GM23248 (cell line): Measurements from ENCODE around the gene ITGB7. TPM values are rescaled to one million over a fixed set of nuclear protein-coding genes. Genes with fewer than 3 reads are reported as not detected.

ENCODE experiments used
- DNase-seq: peaks from one replicate; pipeline ENCODE4 v3.0.0-alpha.2; 2015
- H2AFZ ChIP-seq: fragments of 200-600 bp; sonication (generic); 2 replicates; pipeline ENCODE4 v1.6.1; 2016; ENCODE audit warnings: antibody characterized with exemption
- H3F3A ChIP-seq: fragments of 200-600 bp; sonication (generic); 2 replicates; pipeline ENCODE4 v1.6.1; 2016; ENCODE audit warnings: mild to moderate bottlenecking, antibody characterized with exemption, mixed run types; ENCODE audit not compliant: insufficient read depth
- H3K27ac ChIP-seq: fragments of 200-600 bp; sonication (generic); 2 replicates; pipeline ENCODE4 v1.5.1; 2016; ENCODE audit warnings: mild to moderate bottlenecking
- H3K27me3 ChIP-seq: fragments of 200-600 bp; sonication (generic); replicated peaks from 2 replicates; pipeline ENCODE4 v1.6.1; 2016; ENCODE audit warnings: mild to moderate bottlenecking; ENCODE audit not compliant: insufficient read depth
- H3K36me3 ChIP-seq: fragments of 200-600 bp; sonication (generic); 2 replicates; pipeline ENCODE4 v1.6.1; 2016; ENCODE audit warnings: low read depth, mild to moderate bottlenecking
- H3K4me1 ChIP-seq: fragments of 200-600 bp; sonication (generic); 2 replicates; pipeline ENCODE4 v1.6.1; 2016; ENCODE audit warnings: mild to moderate bottlenecking; ENCODE audit not compliant: insufficient read depth
- H3K4me2 ChIP-seq: fragments of 200-600 bp; sonication (generic); one replicate; pipeline ENCODE4 v1.6.1; 2016; ENCODE audit warnings: mild to moderate bottlenecking; ENCODE audit not compliant: unreplicated experiment
- H3K4me3 ChIP-seq: fragments of 200-600 bp; sonication (generic); 2 replicates; pipeline ENCODE4 v1.5.1; 2016; ENCODE audit warnings: mild to moderate bottlenecking
- H3K79me2 ChIP-seq: fragments of 200-600 bp; sonication (generic); 2 replicates; pipeline ENCODE4 v1.6.1; 2016; ENCODE audit warnings: mild to moderate bottlenecking; ENCODE audit not compliant: insufficient read depth
- H3K9ac ChIP-seq: fragments of 200-600 bp; sonication (generic); 2 replicates; pipeline ENCODE4 v1.6.1; 2016; ENCODE audit warnings: mild to moderate bottlenecking
- H3K9me2 ChIP-seq: fragments of 200-600 bp; sonication (generic); 2 replicates; pipeline ENCODE4 v1.6.1; 2016; ENCODE audit warnings: mixed run types, mild to moderate bottlenecking, moderate library complexity; ENCODE audit not compliant: insufficient read depth
- H3K9me3 ChIP-seq: fragments of 200-600 bp; sonication (generic); one replicate; pipeline ENCODE4 v1.6.1; 2017; ENCODE audit warnings: low read depth
- H4K20me1 ChIP-seq: fragments of 200-600 bp; sonication (generic); 2 replicates; pipeline ENCODE4 v1.6.0; 2016; ENCODE audit not compliant: insufficient read depth
- EZH2 ChIP-seq: fragments of 200-600 bp; sonication (generic); IDR thresholded peaks from 2 replicates; pipeline ENCODE4 v1.6.1; 2018; ENCODE audit warnings: antibody characterized with exemption, mild to moderate bottlenecking; ENCODE audit not compliant: insufficient read depth, poor library complexity, severe bottlenecking
- EZH2phosphoT487 ChIP-seq: fragments of 200-600 bp; sonication (generic); IDR thresholded peaks from 2 replicates; pipeline ENCODE4 v1.6.1; 2018; ENCODE audit warnings: antibody characterized with exemption, moderate library complexity, mild to moderate bottlenecking, low read depth; ENCODE audit not compliant: insufficient read depth
- WGBS, 2 experiments: methylation state at CpG; one replicate each; pipeline ENCODE4 v1.1.6; 2015 to 2017; ENCODE audit warnings: low lambda C conversion rate in 2 of 2, low coverage in 1 of 2; ENCODE audit errors: missing lambda C conversion rate in 2 of 2; 5-methylcytosine and 5-hydroxymethylcytosine counted together
- in situ Hi-C: fragments of 300-500 bp; cut with MboI; formaldehyde crosslinking; loops from 2 replicates; pipeline ENCODE4 v1.15.0; 2020
- polyA plus RNA-seq: library from polyadenylated mRNA; unstranded; fragments of >200 nt; fragmentation: Nextera tagmentation; extraction: Ambion mirVana; gene quantifications from 2 replicates; pipeline ENCODE4 v1.2.1, GENCODE V29; 2016
- total RNA-seq: library from RNA; depleted of rRNA; stranded (reverse); fragments of >200 nt; shearing (Covaris generic); gene quantifications from 2 replicates; pipeline ENCODE4 v1.2.3, GENCODE V29; 2014

Gene ITGB7
- total and polyA plus RNA-seq, 2 experiments from 2014 or later, result 1.2 to 1.4 TPM

- Histone ChIP-seq H3K4me2 (no peak overlapping the region), H3K9ac (no peak overlapping the region), H3K9me2 (no peaks in the 10 kb centered on the region), H3K9me3 (no peaks in the 10 kb centered on the region), H3K27ac (no peak overlapping the region), H3K27me3 (no peaks in the 10 kb centered on the region; the same call in 1 of the 2 replicates), H3K36me3 (no peaks in the 10 kb centered on the region), H3K4me1 (no peaks in the 10 kb centered on the region), H3K4me3 (no peak overlapping the region), H2AFZ (no peak overlapping the region), H4K20me1 (no peaks in the 10 kb centered on the region), H3K79me2 (no peaks in the 10 kb centered on the region), H3F3A (no peaks in the 10 kb centered on the region)
- DNase-seq, result no peak
- WGBS, 2 experiments, result 65 to 68% methylated on average over 8 to 11 of the region's 11 CpGs
- TF ChIP-seq EZH2, result no peak
- no peak for TF ChIP-seq EZH2phosphoT487
- in situ Hi-C loops, result no loop called here
These were observed 34.8 kb upstream of the ITGB7 start for GRCh38 chr12:53241623-53242412.

- no peaks in the 10 kb centered on the region; the same call in 1 of the 2 replicates for H3K27me3 ChIP-seq
These were observed 32.7 kb upstream of the ITGB7 start for GRCh38 chr12:53239643-53240258.

GRCh38 chr12:53236443-53237111 lies 29.5 kb upstream of the ITGB7 start:
- peaks cover 21% of the 10 kb centered on the region for H3K4me1 ChIP-seq
- H3F3A ChIP-seq, result peaks cover 4% of the 10 kb centered on the region; the same call in 1 of the 2 replicates
- no peaks in the 10 kb centered on the region for H3K9me3 ChIP-seq
- no peak overlapping the region for H3K27ac ChIP-seq
- in situ Hi-C loops, result no loop called here
- no peaks in the 10 kb centered on the region for H3K36me3 ChIP-seq
- 76 to 83% methylated on average over 1 of the region's 1 CpG for WGBS, 2 experiments
- H3K4me2 ChIP-seq, result no peak overlapping the region
- peaks cover under 1% of the 10 kb centered on the region; the same call in 1 of the 2 replicates for H3K79me2 ChIP-seq
- H3K27me3 ChIP-seq, result no peaks in the 10 kb centered on the region
- no peaks in the 10 kb centered on the region for H4K20me1 ChIP-seq
- H3K9ac ChIP-seq, result no peak overlapping the region
- H3K9me2 ChIP-seq, result no peaks in the 10 kb centered on the region
- DNase-seq, result no peak
- no peak overlapping the region for H2AFZ ChIP-seq
- no peak for TF ChIP-seq EZH2phosphoT487
- no peak overlapping the region for H3K4me3 ChIP-seq

More at GRCh38 chr12:53239643-53240258, 32.7 kb upstream of the ITGB7 start:
- H3K27ac ChIP-seq, result no peak overlapping the region
- no peaks in the 10 kb centered on the region for H3K79me2 ChIP-seq
- no peak for DNase-seq
- no peak overlapping the region for H3K9ac ChIP-seq
- no peak overlapping the region for H3K4me3 ChIP-seq
- no peaks in the 10 kb centered on the region for H3F3A ChIP-seq
- WGBS, 2 experiments, result 92 to 94% methylated on average over 10 of the region's 10 CpGs
- no peak for TF ChIP-seq EZH2
- TF ChIP-seq EZH2phosphoT487, result no peak
- in situ Hi-C loops, result no loop called here
- H4K20me1 ChIP-seq, result no peaks in the 10 kb centered on the region
- no peak overlapping the region for H2AFZ ChIP-seq
- H3K4me2 ChIP-seq, result no peak overlapping the region
- H3K4me1 ChIP-seq, result no peaks in the 10 kb centered on the region
- no peaks in the 10 kb centered on the region for H3K36me3 ChIP-seq
- H3K9me2 ChIP-seq, result no peaks in the 10 kb centered on the region
- H3K9me3 ChIP-seq, result no peaks in the 10 kb centered on the region

- Histone ChIP-seq H3K4me1 (peaks cover 25% of the 10 kb centered on the region), H3K27me3 (no peaks in the 10 kb centered on the region), H3K36me3 (no peaks in the 10 kb centered on the region), H3K27ac (no peak overlapping the region), H3K79me2 (peaks cover 8% of the 10 kb centered on the region), H2AFZ (no peak overlapping the region), H4K20me1 (no peaks in the 10 kb centered on the region), H3K4me2 (no peak overlapping the region), H3K9me2 (no peaks in the 10 kb centered on the region), H3K4me3 (no peak overlapping the region), H3K9me3 (no peaks in the 10 kb centered on the region), H3F3A (peaks cover 4% of the 10 kb centered on the region; the same call in 1 of the 2 replicates), H3K9ac (no peak overlapping the region)
- 70 to 72% methylated on average over 9 of the region's 9 CpGs for WGBS, 2 experiments
- DNase-seq, result no peak
- no peak for TF ChIP-seq EZH2phosphoT487
- no peak for TF ChIP-seq EZH2
- in situ Hi-C loops, result no loop called here
These were observed 28.8 kb upstream of the ITGB7 start for GRCh38 chr12:53235742-53236442.
